IPS DF 6.9 (cell line): ENCODE data around the gene IZUMO1.
A peak's percentile ranks its signal among the peaks of the same experiment; 100 is the strongest.
"Not testable (repeated sequence)": the region's sequence is repeated elsewhere in the genome, so short reads cannot be mapped to it uniquely, and the experiment has no call there.

ENCODE experiments used
- DNase-seq: peaks from one replicate; pipeline ENCODE4 v3.0.0-alpha.2; 2013; ENCODE audit warnings: low read depth, low spot score
- H3K27ac ChIP-seq: one replicate; pipeline ENCODE4 v1.5.1; 2013; ENCODE audit warnings: low read length, control low read depth
- H3K27me3 ChIP-seq: 2 replicates; pipeline ENCODE4 v1.6.1; 2013; ENCODE audit warnings: mild to moderate bottlenecking, low read length; ENCODE audit not compliant: control insufficient read depth, insufficient read depth
- H3K36me3 ChIP-seq: 2 replicates; pipeline ENCODE4 v1.6.1; 2013; ENCODE audit warnings: low read length; ENCODE audit not compliant: control insufficient read depth, insufficient read depth
- H3K4me1 ChIP-seq: 2 replicates; pipeline ENCODE4 v1.6.1; 2013; ENCODE audit warnings: low read length; ENCODE audit not compliant: control insufficient read depth, insufficient read depth
- H3K4me3 ChIP-seq: 2 replicates; pipeline ENCODE4 v1.5.1; 2013; ENCODE audit warnings: mild to moderate bottlenecking, low read length
- H3K9me3 ChIP-seq: 2 replicates; pipeline ENCODE4 v1.6.1; 2013; ENCODE audit warnings: low read length, inconsistent platforms; ENCODE audit not compliant: control insufficient read depth, insufficient read depth
- WGBS: extraction: QIAGEN DNeasy Blood & Tissue Kit; methylation state at CpG from one replicate; pipeline ENCODE4 v1.1.7; 2013; ENCODE audit warnings: mixed read lengths, missing lambda C conversion rate; ENCODE audit not compliant: insufficient read length, insufficient coverage; 5-methylcytosine and 5-hydroxymethylcytosine counted together

IZUMO1 gene

GRCh38 chr19:48720251-48720612 is 26.5 kb downstream of the IZUMO1 start:
- no peak overlapping the region for H3K4me3 ChIP-seq
- no peaks in the 10 kb centered on the region for H3K36me3 ChIP-seq
- no peaks in the 10 kb centered on the region for H3K27me3 ChIP-seq
- no peak overlapping the region for H3K27ac ChIP-seq
- DNase-seq: no peak
- no peaks in the 10 kb centered on the region for H3K9me3 ChIP-seq
- H3K4me1 ChIP-seq: peaks cover 13% of the 10 kb centered on the region
- no CpG with 5 or more reads among the region's 12 CpGs for WGBS

- no peaks in the 10 kb centered on the region for H3K27me3 ChIP-seq
- no peak for DNase-seq
- WGBS: no CpG with 5 or more reads among the region's 33 CpGs
- H3K27ac ChIP-seq: no peak within 1 kb of the TSS
- H3K9me3 ChIP-seq: no peaks in the 10 kb centered on the region
- no peak within 1 kb of the TSS; the same call in 1 of the 2 replicates for H3K4me3 ChIP-seq
- H3K36me3 ChIP-seq: no peaks in the 10 kb centered on the region
- peaks cover 13% of the 10 kb centered on the region for H3K4me1 ChIP-seq
These were observed 27.2 kb downstream of the IZUMO1 start, which contains the start of gene MAMSTR for GRCh38 chr19:48719263-48720171. Gene MAMSTR, minus strand, starts transcription at chr19:48719725. Its CDS starts 694 bp downstream, at chr19:48719031.

- Histone ChIP-seq H3K4me3 (no peak overlapping the region), H3K36me3 (no peaks in the 10 kb centered on the region), H3K4me1 (peaks cover 13% of the 10 kb centered on the region), H3K27me3 (no peaks in the 10 kb centered on the region), H3K9me3 (no peaks in the 10 kb centered on the region), H3K27ac (no peak overlapping the region)
- WGBS: no CpG with 5 or more reads among the region's 15 CpGs
- DNase-seq: no peak
These were observed 27.9 kb downstream of the IZUMO1 start for GRCh38 chr19:48718711-48719231.

DNA sequence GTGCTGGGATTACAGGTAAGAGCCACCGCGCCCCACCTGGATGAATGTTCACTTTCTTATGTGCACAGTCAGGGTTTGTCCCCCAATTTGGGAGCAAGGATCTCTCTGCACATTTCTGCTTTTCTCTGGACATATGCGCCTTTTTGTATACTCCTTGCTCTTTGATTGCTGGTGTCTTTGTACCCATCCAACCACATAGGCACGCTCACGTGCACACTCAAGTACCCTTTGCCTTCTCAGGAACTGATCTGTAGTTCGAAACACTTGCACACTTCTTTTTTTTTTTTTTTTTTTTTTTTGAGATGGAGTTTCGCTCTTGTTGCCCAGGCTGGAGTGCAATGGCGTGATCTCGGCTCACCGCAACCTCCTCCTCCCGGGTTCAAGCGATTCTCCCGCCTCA is 28.6 kb downstream of the IZUMO1 start:
- DNase-seq: not testable (repeated sequence)
- no CpG with 5 or more reads among the region's 13 CpGs for WGBS

DNA sequence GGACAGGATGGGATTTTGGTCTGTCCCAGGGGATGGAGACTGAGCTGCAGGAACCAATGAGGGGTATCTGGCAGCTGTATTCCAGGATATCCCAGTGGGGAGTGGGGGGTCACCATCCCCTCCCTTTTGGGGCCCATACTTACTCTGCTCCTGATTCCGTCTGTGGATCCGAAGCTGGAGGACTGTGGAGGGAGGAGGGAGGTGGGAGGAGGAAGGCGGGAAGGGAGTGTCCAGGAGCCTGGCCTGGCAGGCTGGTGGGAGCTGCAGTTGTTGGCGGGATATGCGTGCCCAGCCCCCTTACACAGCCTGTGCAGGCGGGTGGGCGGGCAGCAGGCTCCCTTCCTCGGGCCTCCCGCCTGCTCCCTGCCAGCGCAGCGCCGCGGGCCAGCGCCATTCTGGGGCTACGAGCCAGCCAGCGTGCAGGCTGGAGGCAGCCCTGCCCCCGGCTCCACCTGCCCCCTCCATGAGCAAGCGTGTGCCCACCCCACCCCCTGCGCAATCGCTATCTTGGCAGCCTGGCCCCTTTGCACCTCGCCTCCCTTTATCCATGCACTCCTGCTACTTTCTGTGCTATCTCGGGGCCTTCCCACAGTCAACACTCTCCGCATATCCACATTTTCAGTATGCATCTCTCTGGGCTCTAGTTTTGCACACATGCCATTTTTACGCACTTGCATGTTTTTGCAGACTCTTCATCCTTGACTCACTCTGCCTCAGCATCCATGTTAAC is 30.0 kb downstream of the IZUMO1 start:
- H3K9me3 ChIP-seq: no peaks in the 10 kb centered on the region
- no peak for DNase-seq
- peaks cover 13% of the 10 kb centered on the region for H3K4me1 ChIP-seq
- H3K27me3 ChIP-seq: no peaks in the 10 kb centered on the region
- peak overlapping the region; percentile 19; the same call in 1 of the 2 replicates for H3K4me3 ChIP-seq
- H3K27ac ChIP-seq: no peak overlapping the region
- no CpG with 5 or more reads among the region's 24 CpGs for WGBS
- H3K36me3 ChIP-seq: no peaks in the 10 kb centered on the region

More for the DNA sequence above, 28.6 kb downstream of the IZUMO1 start:
- H3K9me3 ChIP-seq, H3K36me3 ChIP-seq, H3K27me3 ChIP-seq, H3K27ac ChIP-seq, H3K4me3 ChIP-seq: not testable (repeated sequence)
- peaks cover 13% of the 10 kb centered on the region for H3K4me1 ChIP-seq

DNA sequence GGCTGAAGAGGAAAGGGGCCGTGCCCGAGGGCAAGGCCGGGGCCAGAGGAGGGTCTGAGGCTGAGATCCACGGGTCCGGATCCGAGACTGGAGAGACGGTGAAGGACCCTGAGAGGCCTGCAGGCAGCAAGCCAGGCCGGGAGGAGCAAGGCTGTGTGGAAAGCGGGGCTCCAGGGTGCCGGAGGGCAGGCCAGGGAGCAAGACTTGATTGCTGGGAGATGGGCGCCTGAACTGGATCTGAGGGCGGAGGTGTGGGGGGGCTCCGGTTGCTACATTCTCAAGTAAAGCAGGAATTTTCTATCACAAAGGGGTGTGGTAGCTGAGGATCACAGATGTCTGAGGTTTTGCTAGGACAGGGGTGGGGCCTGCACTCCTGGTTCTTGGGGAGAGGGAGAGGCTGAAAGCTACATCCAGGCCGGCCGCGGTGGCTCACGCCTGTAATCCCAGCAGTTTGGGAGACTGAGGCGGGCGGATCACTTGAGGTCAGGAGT is 31.0 kb downstream of the IZUMO1 start:
- Histone ChIP-seq H3K4me1 (peaks cover 13% of the 10 kb centered on the region), H3K36me3 (no peaks in the 10 kb centered on the region), H3K27ac (no peak overlapping the region), H3K9me3 (no peaks in the 10 kb centered on the region), H3K4me3 (no peak overlapping the region), H3K27me3 (no peaks in the 10 kb centered on the region)
- DNase-seq: no peak
- no CpG with 5 or more reads among the region's 19 CpGs for WGBS

DNA sequence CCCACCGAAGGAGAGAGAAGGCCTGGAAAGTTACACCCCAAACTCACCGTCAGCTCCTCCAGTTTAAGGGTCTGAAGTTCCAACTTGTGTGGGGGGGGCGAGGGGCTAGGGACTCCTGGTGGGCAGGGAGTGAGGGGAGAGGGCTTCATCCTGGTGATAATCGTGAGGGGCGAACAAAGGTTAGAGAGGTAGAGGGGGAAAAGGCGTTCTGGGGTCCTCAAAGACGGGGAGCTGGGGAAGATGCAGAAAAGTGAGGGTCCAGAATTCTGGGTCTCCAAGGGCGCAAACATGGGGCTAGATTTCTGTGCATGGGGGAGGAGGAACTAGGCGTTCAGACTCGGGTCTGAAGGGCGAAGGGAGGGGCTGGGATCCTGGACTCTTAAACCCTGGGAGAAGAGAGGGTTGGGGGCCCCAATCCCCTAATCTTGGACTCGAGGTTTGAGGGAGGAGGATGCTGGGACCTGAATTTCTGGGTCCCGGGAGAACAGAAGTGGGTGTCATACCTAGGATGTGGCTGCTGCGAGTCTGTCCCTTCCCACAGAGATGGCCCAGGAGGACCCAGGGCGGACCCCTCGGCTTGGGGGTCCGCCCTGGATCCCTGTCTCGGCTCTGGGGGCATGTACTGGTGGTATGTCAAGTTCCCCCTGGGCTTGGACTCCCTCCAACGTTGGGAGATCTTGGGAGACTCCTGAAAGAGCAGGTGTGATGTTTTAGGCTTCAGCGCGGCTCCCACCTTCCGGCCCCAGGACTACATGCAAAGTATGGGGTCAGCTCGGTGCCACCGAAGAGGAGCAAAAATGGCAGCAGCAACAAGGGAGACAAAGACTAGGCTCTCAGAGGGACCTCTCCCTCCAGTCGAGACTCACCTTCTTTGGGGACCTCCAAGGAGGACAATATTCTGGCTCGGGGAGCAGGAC is 31.7 kb downstream of the IZUMO1 start:
- Histone ChIP-seq H3K36me3 (no peaks in the 10 kb centered on the region), H3K4me1 (peaks cover 11% of the 10 kb centered on the region), H3K27me3 (no peaks in the 10 kb centered on the region), H3K4me3 (peak overlapping the region; percentile 40; the same call in 1 of the 2 replicates), H3K9me3 (no peaks in the 10 kb centered on the region), H3K27ac (no peak overlapping the region)
- DNase-seq: no peak
- whole genome bisulfite sequencing: no CpG with 5 or more reads among the region's 26 CpGs

GRCh38 chr19:48713864-48714755 is 32.6 kb downstream of the IZUMO1 start:
- WGBS: no CpG with 5 or more reads among the region's 67 CpGs

More at GRCh38 chr19:48713864-48714755, 32.6 kb downstream of the IZUMO1 start:
- Histone ChIP-seq H3K4me3 (peak overlapping the region; percentile 64; the same call in 1 of the 2 replicates), H3K4me1 (peaks cover 10% of the 10 kb centered on the region), H3K36me3 (no peaks in the 10 kb centered on the region), H3K27me3 (no peaks in the 10 kb centered on the region), H3K27ac (no peak overlapping the region), H3K9me3 (no peaks in the 10 kb centered on the region)
- DNase-seq: no peak
